ENCODE measurements around the gene SRMS.

The SRMS gene

DNA sequence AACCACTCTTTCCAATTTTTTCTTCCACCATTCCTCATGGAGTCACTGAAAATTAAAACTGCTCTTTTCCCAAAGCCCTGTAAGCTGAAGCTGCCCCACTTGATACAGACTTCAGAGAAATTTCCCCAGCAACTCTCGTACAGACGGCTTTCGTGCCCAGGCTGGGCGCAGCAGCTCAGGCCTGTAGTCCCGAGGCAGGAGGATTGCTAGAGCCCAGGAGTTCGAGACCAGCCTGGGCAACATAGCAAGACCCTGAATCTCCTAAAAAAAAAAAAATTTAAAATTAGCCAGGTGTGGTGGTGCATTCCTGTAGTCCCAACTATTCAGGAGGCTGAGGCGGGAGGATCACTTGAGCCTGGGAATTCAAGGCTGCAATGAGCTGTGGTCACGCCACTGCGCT, 20.4 kb downstream of the SRMS start:
- TF ChIP-seq, protein P1, sequence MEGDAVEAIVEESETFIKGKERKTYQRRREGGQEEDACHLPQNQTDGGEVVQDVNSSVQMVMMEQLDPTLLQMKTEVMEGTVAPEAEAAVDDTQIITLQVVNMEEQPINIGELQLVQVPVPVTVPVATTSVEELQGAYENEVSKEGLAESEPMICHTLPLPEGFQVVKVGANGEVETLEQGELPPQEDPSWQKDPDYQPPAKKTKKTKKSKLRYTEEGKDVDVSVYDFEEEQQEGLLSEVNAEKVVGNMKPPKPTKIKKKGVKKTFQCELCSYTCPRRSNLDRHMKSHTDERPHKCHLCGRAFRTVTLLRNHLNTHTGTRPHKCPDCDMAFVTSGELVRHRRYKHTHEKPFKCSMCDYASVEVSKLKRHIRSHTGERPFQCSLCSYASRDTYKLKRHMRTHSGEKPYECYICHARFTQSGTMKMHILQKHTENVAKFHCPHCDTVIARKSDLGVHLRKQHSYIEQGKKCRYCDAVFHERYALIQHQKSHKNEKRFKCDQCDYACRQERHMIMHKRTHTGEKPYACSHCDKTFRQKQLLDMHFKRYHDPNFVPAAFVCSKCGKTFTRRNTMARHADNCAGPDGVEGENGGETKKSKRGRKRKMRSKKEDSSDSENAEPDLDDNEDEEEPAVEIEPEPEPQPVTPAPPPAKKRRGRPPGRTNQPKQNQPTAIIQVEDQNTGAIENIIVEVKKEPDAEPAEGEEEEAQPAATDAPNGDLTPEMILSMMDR (IDR thresholded peaks at IDR 0.05), result no peak

DNA sequence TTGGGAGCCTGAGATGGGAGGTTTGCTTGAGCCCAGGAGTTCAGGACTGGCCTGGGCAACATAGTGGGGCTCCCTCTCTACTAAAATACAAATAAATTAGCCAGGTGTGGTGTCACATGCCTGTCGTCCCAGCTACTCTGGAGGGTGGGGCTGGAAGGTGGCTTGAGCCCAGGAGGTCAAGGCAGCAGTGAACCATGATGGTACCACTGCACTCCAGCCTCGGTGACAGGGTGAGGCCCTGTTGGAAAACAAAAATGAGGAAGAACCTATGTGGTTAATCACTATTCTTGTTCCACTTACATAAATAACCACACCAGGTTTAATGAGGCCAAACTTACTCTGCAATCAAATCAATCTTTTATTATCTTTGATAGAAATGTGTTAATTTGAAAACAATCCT, 21.6 kb downstream of the SRMS start:
- TF ChIP-seq, protein P1 (IDR thresholded peaks at IDR 0.05), result no peak

DNA sequence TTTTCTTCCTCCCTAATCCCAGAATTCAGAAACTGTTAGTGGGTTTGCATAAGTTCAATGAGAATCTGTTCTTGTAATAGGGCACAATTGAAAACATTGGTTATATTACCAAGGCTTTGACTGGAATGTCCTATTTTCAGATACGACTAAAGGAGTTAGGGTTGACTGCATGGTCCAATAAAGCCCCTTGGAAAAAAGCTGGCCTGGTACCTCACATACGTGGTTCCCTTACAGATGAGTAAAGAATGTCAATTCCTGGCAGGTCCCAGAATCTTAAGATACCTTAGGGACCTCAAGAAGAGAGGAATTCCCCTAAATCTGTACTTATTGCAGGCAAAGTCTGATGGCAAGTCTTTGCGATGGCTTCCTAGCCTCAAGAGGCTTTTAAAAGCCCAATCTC, 22.4 kb downstream of the SRMS start:
- TF ChIP-seq, protein P1 (IDR thresholded peaks at IDR 0.05), result no peak

DNA sequence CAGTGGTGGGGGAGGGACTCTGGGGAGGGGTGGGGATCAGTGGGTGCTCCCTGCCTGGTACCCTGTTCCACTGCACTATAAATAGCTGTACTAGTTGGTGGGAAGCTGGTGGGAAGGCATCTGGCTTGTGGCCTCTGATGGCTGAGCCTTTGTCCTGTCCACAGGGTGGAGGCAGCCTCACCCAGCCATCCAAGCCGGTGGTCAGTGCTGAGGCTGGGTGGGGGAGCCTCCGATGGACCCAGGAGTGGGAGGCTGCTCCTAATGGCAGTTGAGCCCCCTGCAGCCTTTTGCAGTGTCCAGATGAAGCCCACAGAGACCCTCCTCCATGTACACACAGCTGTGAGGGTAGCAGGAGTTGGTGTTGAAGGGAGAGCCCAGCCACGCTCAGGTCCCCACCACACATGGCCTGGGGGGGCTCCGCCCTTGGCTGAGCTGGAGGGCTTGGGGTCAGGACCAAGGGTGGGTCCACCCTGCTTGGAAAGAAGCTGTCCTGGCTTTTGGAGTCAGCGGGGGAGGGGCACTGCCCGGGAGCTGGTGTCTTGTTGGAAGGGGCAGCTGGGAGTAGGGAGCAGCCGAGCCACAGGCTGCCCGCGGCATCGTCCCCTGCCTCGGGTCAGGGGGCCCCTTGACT, 24.5 kb downstream of the SRMS start:
- TF ChIP-seq, protein P1 (IDR thresholded peaks at IDR 0.05), result no peak

DNA sequence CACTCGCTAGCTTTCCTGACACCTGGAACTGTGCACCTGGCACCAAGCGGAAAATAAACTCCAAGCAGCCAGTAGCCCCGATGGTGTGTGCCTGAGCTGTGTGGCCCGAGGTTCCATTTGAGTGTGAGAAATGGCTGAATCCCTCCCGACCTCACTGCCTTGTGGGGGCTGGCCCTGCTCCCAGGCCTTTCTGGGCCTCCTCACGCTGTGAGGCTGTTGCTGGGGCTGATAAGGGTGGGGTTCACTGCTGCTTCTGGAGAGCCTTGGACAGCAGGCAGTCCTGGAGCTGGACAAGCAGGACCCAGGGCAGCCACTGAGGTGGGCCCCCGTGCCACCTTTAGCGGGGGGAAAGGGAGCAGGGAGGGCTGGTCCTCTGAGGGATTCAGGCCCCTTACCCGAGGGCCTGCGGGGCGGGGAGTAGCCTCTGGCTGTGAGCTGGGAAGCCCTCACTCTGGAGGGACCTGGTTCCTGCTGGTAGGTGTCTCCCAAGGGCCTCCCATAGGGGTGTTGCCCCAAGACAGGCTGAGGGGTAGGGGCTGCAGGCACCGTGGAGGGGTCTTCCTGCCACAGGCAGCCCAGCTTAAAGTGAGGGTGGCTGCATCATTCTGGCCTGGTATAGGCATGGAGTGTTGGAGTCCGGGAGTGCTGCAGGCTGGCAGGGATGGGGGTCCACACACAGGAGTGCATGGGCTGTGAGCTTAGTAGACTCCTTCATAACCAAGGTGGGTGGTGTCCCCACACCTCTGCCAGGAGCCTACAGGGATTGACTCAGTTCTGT, 25.3 kb downstream of the SRMS start:
- TF ChIP-seq, protein P1 (IDR thresholded peaks at IDR 0.05), result no peak

DNA sequence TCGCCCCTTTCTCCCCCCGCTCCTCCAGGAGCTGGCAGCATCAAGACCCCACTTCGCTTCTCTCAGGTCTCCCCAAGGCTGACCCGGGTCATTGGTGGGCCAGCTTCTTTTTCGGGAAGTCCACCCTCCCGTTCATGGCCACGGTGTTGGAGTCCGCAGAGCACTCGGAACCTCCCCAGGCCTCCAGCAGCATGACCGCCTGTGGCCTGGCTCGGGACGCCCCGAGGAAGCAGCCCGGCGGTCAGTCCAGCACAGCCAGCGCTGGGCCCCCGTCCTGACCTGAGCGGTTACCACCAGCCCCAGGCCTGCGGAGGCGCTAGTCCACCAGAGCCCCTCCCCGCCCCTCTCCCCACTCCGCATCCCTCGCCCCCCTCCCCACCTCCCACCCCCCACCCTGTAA, 25.9 kb downstream of the SRMS start:
- TF ChIP-seq, protein P1 (IDR thresholded peaks at IDR 0.05), result no peak

DNA sequence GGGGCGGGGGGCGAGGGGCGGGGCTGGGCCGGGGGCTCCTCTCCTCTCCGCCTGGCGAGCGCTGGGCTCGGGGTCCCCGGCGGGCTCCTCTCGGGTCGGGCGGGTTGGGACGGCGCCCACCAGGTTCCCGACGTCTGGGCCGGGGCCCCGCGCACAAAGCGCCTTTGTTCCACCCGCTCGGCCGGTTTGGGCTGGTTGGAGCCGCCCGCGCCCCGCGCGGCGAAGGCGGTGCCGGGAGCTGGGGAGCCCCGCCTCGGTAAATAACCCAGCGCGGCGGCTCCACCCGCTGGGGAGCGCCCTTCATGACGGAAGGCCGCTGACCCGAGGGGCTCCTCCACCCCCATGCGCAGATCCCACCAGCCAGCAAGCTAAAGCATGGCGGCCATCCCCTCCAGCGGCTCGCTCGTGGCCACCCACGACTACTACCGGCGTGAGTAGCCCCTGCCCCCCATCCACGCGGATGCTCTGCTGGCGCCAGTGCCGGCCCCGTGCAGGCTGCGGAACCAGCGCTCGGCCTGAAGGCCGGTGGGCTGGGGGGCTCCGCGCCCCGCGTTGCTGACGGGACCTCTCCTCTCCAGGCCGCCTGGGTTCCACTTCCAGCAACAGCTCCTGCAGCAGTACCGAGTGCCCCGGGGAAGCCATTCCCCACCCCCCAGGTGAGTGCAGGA, 26.5 kb downstream of the SRMS start:
- TF ChIP-seq, protein P1 (IDR thresholded peaks at IDR 0.05), result no peak

Measured in LNCAP (cell line).